ENCODE data around the gene DGKB.

The DGKB gene

DNA sequence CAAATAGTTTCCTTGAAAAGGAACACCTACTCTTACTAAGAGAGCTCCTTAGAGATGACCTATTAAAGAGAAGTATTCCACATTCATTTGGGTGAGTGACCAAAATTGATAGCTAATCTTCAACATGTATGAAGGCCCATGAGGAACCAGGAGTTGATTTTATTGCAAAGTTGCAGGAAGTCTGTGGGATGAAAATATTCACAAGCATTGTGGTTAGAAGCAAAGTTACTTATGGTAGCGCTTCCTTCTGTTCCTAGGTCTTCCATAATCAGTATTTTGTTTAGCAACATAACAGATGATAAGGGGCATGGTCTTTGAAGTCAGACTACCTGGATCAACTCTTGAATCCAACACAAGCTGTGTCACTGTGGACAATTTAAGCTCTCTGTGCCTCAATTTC is 164.5 kb downstream of the DGKB start:
- Histone ChIP-seq H3K4me3 (replicated peaks; ENCODE audit: insufficient read depth, low read length) (no peak overlapping the region), H3K27me3 (ENCODE audit: insufficient read depth, poor library complexity, severe bottlenecking) (no peaks in the 10 kb centered on the region), H3K27ac (replicated peaks) (peak overlapping the region; percentile 8; the same call in 1 of the 2 replicates)
- peak; percentile 14 to 63 for DNase-seq (ENCODE audit: low read depth in 1 of 2, low spot score in 1 of 2)
- TF ChIP-seq, protein P1, sequence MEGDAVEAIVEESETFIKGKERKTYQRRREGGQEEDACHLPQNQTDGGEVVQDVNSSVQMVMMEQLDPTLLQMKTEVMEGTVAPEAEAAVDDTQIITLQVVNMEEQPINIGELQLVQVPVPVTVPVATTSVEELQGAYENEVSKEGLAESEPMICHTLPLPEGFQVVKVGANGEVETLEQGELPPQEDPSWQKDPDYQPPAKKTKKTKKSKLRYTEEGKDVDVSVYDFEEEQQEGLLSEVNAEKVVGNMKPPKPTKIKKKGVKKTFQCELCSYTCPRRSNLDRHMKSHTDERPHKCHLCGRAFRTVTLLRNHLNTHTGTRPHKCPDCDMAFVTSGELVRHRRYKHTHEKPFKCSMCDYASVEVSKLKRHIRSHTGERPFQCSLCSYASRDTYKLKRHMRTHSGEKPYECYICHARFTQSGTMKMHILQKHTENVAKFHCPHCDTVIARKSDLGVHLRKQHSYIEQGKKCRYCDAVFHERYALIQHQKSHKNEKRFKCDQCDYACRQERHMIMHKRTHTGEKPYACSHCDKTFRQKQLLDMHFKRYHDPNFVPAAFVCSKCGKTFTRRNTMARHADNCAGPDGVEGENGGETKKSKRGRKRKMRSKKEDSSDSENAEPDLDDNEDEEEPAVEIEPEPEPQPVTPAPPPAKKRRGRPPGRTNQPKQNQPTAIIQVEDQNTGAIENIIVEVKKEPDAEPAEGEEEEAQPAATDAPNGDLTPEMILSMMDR (IDR thresholded peaks at IDR 0.05; ENCODE audit: insufficient read depth, low read length): no peak
- TF ChIP-seq POLR2AphosphoS5 (IDR thresholded peaks at IDR 0.05; ENCODE audit: low read depth) (no peak), GABPA (IDR thresholded peaks at IDR 0.05; ENCODE audit: low read depth) (no peak), SPI1 (IDR thresholded peaks at IDR 0.05; ENCODE audit: borderline replicate concordance, low read depth) (peak; percentile 38; the same call in 1 of the 2 replicates)
- TF ChIP-seq, protein P2, sequence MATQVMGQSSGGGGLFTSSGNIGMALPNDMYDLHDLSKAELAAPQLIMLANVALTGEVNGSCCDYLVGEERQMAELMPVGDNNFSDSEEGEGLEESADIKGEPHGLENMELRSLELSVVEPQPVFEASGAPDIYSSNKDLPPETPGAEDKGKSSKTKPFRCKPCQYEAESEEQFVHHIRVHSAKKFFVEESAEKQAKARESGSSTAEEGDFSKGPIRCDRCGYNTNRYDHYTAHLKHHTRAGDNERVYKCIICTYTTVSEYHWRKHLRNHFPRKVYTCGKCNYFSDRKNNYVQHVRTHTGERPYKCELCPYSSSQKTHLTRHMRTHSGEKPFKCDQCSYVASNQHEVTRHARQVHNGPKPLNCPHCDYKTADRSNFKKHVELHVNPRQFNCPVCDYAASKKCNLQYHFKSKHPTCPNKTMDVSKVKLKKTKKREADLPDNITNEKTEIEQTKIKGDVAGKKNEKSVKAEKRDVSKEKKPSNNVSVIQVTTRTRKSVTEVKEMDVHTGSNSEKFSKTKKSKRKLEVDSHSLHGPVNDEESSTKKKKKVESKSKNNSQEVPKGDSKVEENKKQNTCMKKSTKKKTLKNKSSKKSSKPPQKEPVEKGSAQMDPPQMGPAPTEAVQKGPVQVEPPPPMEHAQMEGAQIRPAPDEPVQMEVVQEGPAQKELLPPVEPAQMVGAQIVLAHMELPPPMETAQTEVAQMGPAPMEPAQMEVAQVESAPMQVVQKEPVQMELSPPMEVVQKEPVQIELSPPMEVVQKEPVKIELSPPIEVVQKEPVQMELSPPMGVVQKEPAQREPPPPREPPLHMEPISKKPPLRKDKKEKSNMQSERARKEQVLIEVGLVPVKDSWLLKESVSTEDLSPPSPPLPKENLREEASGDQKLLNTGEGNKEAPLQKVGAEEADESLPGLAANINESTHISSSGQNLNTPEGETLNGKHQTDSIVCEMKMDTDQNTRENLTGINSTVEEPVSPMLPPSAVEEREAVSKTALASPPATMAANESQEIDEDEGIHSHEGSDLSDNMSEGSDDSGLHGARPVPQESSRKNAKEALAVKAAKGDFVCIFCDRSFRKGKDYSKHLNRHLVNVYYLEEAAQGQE (IDR thresholded peaks at IDR 0.05; ENCODE audit: insufficient replicate concordance, low read depth): no peak

DNA sequence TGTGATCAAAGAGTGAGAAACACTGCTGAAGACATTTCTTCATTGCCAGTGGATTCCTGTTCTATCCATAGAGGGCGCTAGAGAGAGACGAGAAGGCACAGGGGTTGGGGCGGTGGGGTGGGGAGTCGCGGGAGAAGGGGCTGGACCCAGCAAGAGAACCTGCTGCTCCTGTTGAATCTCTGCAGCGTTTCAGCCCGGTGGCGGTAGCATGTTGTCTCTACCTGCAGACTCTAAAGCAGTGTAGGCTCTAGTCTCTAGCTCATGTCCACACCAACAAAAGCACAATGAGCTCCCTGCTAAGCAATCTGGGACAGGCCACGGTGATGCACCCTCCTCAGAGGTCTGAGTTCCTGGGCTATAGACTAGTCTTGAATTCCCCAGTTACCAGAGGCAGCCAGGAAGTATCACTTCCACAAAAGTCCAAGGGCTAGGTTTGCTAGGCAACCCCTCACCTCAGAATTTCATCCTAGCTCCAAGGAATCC is 167.7 kb downstream of the DGKB start:
- Histone ChIP-seq H3K27me3 (ENCODE audit: insufficient read depth, poor library complexity, severe bottlenecking) (no peaks in the 10 kb centered on the region), H3K4me3 (replicated peaks; ENCODE audit: insufficient read depth, low read length) (no peak overlapping the region), H3K27ac (replicated peaks) (no peak overlapping the region)
- DNase-seq (ENCODE audit: low read depth in 1 of 2, low spot score in 1 of 2): no peak
- no peak for TF ChIP-seq SPI1 (IDR thresholded peaks at IDR 0.05; ENCODE audit: borderline replicate concordance, low read depth)
- no peak for TF ChIP-seq GABPA (IDR thresholded peaks at IDR 0.05; ENCODE audit: low read depth)

DNA sequence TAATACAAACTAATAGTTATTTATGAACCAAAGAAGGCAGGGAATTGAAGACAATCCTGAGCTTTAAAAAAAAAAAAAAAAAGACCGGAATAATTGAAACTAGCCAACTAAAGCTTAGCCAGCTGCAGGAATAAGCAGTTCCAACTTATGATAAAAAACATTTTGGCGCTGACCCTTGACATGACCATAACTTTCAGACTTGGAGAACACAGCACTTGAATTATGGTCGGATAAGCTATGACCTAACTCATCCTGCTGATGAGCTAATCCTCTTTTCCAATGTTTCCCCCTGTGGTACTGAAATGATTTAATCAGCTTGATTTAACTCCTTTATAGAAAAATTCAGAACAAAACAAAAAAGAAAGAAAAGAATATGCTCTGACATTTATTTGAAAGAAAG is 181.8 kb downstream of the DGKB start:
- TF ChIP-seq, protein P1 (IDR thresholded peaks at IDR 0.05; ENCODE audit: insufficient read depth, low read length): no peak
- TF ChIP-seq SPI1 (IDR thresholded peaks at IDR 0.05; ENCODE audit: borderline replicate concordance, low read depth) (no peak), POLR2AphosphoS5 (IDR thresholded peaks at IDR 0.05; ENCODE audit: low read depth) (no peak), GABPA (IDR thresholded peaks at IDR 0.05; ENCODE audit: low read depth) (no peak)
- TF ChIP-seq, protein P2 (IDR thresholded peaks at IDR 0.05; ENCODE audit: insufficient replicate concordance, low read depth): no peak
- no peak for DNase-seq (ENCODE audit: low read depth in 1 of 2, low spot score in 1 of 2)
- no peak overlapping the region for H3K4me3 ChIP-seq (replicated peaks; ENCODE audit: insufficient read depth, low read length)
- H3K27ac ChIP-seq (replicated peaks): no peak overlapping the region
- no peaks in the 10 kb centered on the region for H3K27me3 ChIP-seq (ENCODE audit: insufficient read depth, poor library complexity, severe bottlenecking)

DNA sequence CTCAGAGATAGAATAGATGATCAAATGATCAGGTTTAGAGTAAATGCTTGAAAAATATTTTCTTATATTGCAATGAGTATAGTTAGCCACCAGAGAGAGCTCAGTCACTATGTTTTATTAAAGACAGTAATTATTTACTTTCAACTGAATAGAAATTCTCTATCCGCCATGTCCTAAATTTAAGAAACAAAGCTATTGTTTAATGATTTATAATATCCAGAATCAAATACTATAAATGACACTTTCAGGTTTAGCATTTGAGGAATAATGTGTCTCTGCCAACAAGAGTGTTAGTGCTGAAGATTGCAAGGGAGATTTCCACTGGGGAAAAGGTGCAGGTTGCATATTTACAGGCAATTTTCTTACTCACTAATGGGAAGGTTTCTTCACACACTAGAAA is 184.7 kb downstream of the DGKB start:
- DNase-seq (ENCODE audit: low read depth in 1 of 2, low spot score in 1 of 2): no peak
- Histone ChIP-seq H3K27me3 (ENCODE audit: insufficient read depth, poor library complexity, severe bottlenecking) (no peaks in the 10 kb centered on the region), H3K27ac (replicated peaks) (no peak overlapping the region), H3K4me3 (replicated peaks; ENCODE audit: insufficient read depth, low read length) (no peak overlapping the region)
- TF ChIP-seq SPI1 (IDR thresholded peaks at IDR 0.05; ENCODE audit: borderline replicate concordance, low read depth): no peak
- TF ChIP-seq POLR2AphosphoS5 (IDR thresholded peaks at IDR 0.05; ENCODE audit: low read depth): no peak
- TF ChIP-seq, protein P1 (IDR thresholded peaks at IDR 0.05; ENCODE audit: insufficient read depth, low read length): no peak
- TF ChIP-seq, protein P2 (IDR thresholded peaks at IDR 0.05; ENCODE audit: insufficient replicate concordance, low read depth): no peak
- TF ChIP-seq GABPA (IDR thresholded peaks at IDR 0.05; ENCODE audit: low read depth): no peak
